ENCODE data around the gene RTL10. TPM values are rescaled to one million over a fixed set of nuclear protein-coding genes. Genes with fewer than 3 reads are reported as not detected.
A peak's percentile ranks its signal among the peaks of the same experiment; 100 is the strongest.

The RTL10 gene
- total RNA-seq, 1 experiment from 2014 or later, result 26.7 TPM

- Histone ChIP-seq H3K36me3 (ENCODE audit: control insufficient read depth, insufficient read depth, low read length) (no peaks in the 10 kb centered on the region), H3K4me1 (ENCODE audit: control insufficient read depth, insufficient read depth, low read length) (peaks cover 72% of the 10 kb centered on the region), H3K4me3 (ENCODE audit: low read depth in 2 of 2, low read length in 2 of 2) (peak overlapping the region in 1 of 2 experiments; percentile 26; a peak in 3 of 4 replicates), H3K9me3 (ENCODE audit: control insufficient read depth, insufficient read depth, low read depth, low read length) (no peaks in the 10 kb centered on the region), H3K27ac (ENCODE audit: low read length) (peak overlapping the region; percentile 94), H3K27me3 (ENCODE audit: control insufficient read depth, insufficient read depth, low read length) (no peaks in the 10 kb centered on the region)
- in situ Hi-C loops (cut with HindIII; ENCODE audit: low pct_unique_long_range_greater_than_20kb, low sequenced_read_pairs) (no loop called here), intact Hi-C loops (cut with micrococcal nuclease; ENCODE audit: unreplicated experiment) (no loop called here)
- ChIA-PET CTCF (no interaction called here), POLR2A (no interaction called here)
- no peak for ATAC-seq
- no peak for DNase-seq (ENCODE audit: low read depth, low spot score)
- no TSS peak for BruUV-seq (replicated peaks)
- TF ChIP-seq POLR2AphosphoS5 (IDR thresholded peaks at IDR 0.05; ENCODE audit: low read depth, low read length) (no peak), CTCF (IDR thresholded peaks at IDR 0.05) (no peak), REST (IDR thresholded peaks at IDR 0.05; ENCODE audit: insufficient read depth in 1 of 2, low read depth in 2 of 2, low read length in 1 of 2) (no peak), TCF7L2 (IDR thresholded peaks at IDR 0.05; ENCODE audit: low read depth, low read length) (no peak), SIN3A (IDR thresholded peaks at IDR 0.05; ENCODE audit: borderline replicate concordance, insufficient read depth, low read depth, low read length) (no peak)
Observed at GRCh38 chr22:19879992-19880785, 25.5 kb upstream of the RTL10 start.

GRCh38 chr22:19879643-19879991, 24.9 kb upstream of the RTL10 start:
- no peak for TF ChIP-seq POLR2AphosphoS5 (IDR thresholded peaks at IDR 0.05; ENCODE audit: low read depth, low read length)
- no peak for TF ChIP-seq CTCF (IDR thresholded peaks at IDR 0.05)
- no peak for TF ChIP-seq TCF7L2 (IDR thresholded peaks at IDR 0.05; ENCODE audit: low read depth, low read length)
- no peak for TF ChIP-seq REST (IDR thresholded peaks at IDR 0.05; ENCODE audit: insufficient read depth in 1 of 2, low read depth in 2 of 2, low read length in 1 of 2)
- TF ChIP-seq SIN3A (IDR thresholded peaks at IDR 0.05; ENCODE audit: borderline replicate concordance, insufficient read depth, low read depth, low read length), result no peak
- ATAC-seq (no peak), DNase-seq (ENCODE audit: low read depth, low spot score) (no peak)
- in situ Hi-C loops (cut with HindIII; ENCODE audit: low pct_unique_long_range_greater_than_20kb, low sequenced_read_pairs), result no loop called here
- Histone ChIP-seq H3K4me1 (ENCODE audit: control insufficient read depth, insufficient read depth, low read length) (peaks cover 77% of the 10 kb centered on the region), H3K36me3 (ENCODE audit: control insufficient read depth, insufficient read depth, low read length) (no peaks in the 10 kb centered on the region), H3K27me3 (ENCODE audit: control insufficient read depth, insufficient read depth, low read length) (no peaks in the 10 kb centered on the region), H3K4me3 (ENCODE audit: low read depth in 2 of 2, low read length in 2 of 2) (no peak overlapping the region), H3K9me3 (ENCODE audit: control insufficient read depth, insufficient read depth, low read depth, low read length) (no peaks in the 10 kb centered on the region), H3K27ac (ENCODE audit: low read length) (peak overlapping the region; percentile 94)
- POLR2A ChIA-PET, result no interaction called here
- no TSS peak for BruUV-seq (replicated peaks)
- CTCF ChIA-PET, result no interaction called here
- intact Hi-C loops (cut with micrococcal nuclease; ENCODE audit: unreplicated experiment), result no loop called here
